ENCODE results near the gene SOX4. TPM values are rescaled to one million over a fixed set of nuclear protein-coding genes. Genes with fewer than 3 reads are reported as not detected.

Gene SOX4
- total RNA-seq, 1 donor = 33.2 TPM

GRCh38 chr6:21587961-21588480 lies 5.5 kb upstream of the SOX4 start:
- peak overlapping the region; percentile 81 for H3K4me3 ChIP-seq (ENCODE audit: low read depth, low read length)
- no peak for TF ChIP-seq CTCF (IDR thresholded peaks at IDR 0.05; ENCODE audit: insufficient read depth, low read depth, low read length)
- peak; percentile 51 for DNase-seq (ENCODE audit: low read depth)

GRCh38 chr6:21588481-21589351 lies 4.8 kb upstream of the SOX4 start:
- TF ChIP-seq CTCF (IDR thresholded peaks at IDR 0.05; ENCODE audit: insufficient read depth, low read depth, low read length) = no peak
- DNase-seq (ENCODE audit: low read depth) = peak; percentile 92
- peak overlapping the region; percentile 81 for H3K4me3 ChIP-seq (ENCODE audit: low read depth, low read length)

- TF ChIP-seq CTCF (IDR thresholded peaks at IDR 0.05; ENCODE audit: insufficient read depth, low read depth, low read length) = peak; percentile 87
- peak overlapping the region; percentile 81 for H3K4me3 ChIP-seq (ENCODE audit: low read depth, low read length)
- DNase-seq (ENCODE audit: low read depth) = peak; percentile 81
Observed at GRCh38 chr6:21589352-21590345, 3.9 kb upstream of the SOX4 start.

- TF ChIP-seq CTCF (IDR thresholded peaks at IDR 0.05; ENCODE audit: insufficient read depth, low read depth, low read length) = no peak
- H3K4me3 ChIP-seq (ENCODE audit: low read depth, low read length) = no peak overlapping the region
- DNase-seq (ENCODE audit: low read depth) = no peak
Observed at GRCh38 chr6:21590346-21590745, 3.2 kb upstream of the SOX4 start.

GRCh38 chr6:21591446-21591845 lies 2.1 kb upstream of the SOX4 start:
- no peak for TF ChIP-seq CTCF (IDR thresholded peaks at IDR 0.05; ENCODE audit: insufficient read depth, low read depth, low read length)
- no peak overlapping the region for H3K4me3 ChIP-seq (ENCODE audit: low read depth, low read length)
- no peak for DNase-seq (ENCODE audit: low read depth)

- DNase-seq (ENCODE audit: low read depth) = no peak
- TF ChIP-seq CTCF (IDR thresholded peaks at IDR 0.05; ENCODE audit: insufficient read depth, low read depth, low read length) = no peak
- H3K4me3 ChIP-seq (ENCODE audit: low read depth, low read length) = peak overlapping the region; percentile 91
Observed at GRCh38 chr6:21592953-21593352, 598 bp upstream of the SOX4 start.

Data from fibroblast of villous mesenchyme (primary cell).